Left lung (tissue), 10 donors: ENCODE data around the gene COQ8B. TPM values are rescaled to one million over a fixed set of nuclear protein-coding genes. Genes with fewer than 3 reads are reported as not detected.

ENCODE experiments used
- ATAC-seq: fragments of 200-7000 bp; cut with Tn5 transposase; one replicate; pipeline ENCODE4 v1.9.1; 2020; ENCODE audit warnings: moderate library complexity
- DNase-seq, 4 donors: peaks; one replicate each; pipeline ENCODE4 v3.0.0-alpha.2; 2013 to 2020
- H3K27ac ChIP-seq, 2 donors: fragments of 200-600 bp; sonication (generic) in 1 of 2; one replicate each; pipeline versions ENCODE4 v1.5.0 to v1.8.0; 2020 to 2021
- H3K27me3 ChIP-seq, 2 donors: fragments of 200-600 bp; sonication (generic) in 1 of 2; one replicate each; pipeline versions ENCODE4 v1.5.0 to v1.8.0; 2020 to 2021
- H3K36me3 ChIP-seq, 2 donors: fragments of 200-600 bp; sonication (generic) in 1 of 2; one replicate each; pipeline versions ENCODE4 v1.5.0 to v1.8.0; 2020 to 2021
- H3K4me1 ChIP-seq, 2 donors: fragments of 200-600 bp; one replicate each; pipeline ENCODE4 v1.8.0; 2021
- H3K4me3 ChIP-seq, 2 donors: fragments of 200-600 bp; sonication (generic) in 1 of 2; one replicate each; pipeline versions ENCODE4 v1.5.0 to v1.8.0; 2020 to 2021; ENCODE audit warnings: mild to moderate bottlenecking in 1 of 2
- H3K9me3 ChIP-seq, 2 donors: fragments of 200-600 bp; sonication (generic) in 1 of 2; one replicate each; pipeline versions ENCODE4 v1.5.0 to v1.8.0; 2020 to 2021
- intact Hi-C, 2 donors: fragments of 100-400 bp; cut with DNase I; formaldehyde crosslinking; loops; one replicate each; pipeline versions ENCODE4 v1.11.2 to v1.14.2; 2022
- polyA plus RNA-seq, 6 donors: library from polyadenylated mRNA; unstranded; fragments of 120-200 nt; gene quantifications; one replicate each; pipeline ENCODE4 v1.2.1, GENCODE V29; 2013; ENCODE audit not compliant: insufficient read length in 6 of 6
- total RNA-seq, 2 donors: library from RNA; stranded (reverse); fragmentation: NEBNext Ultra II Directional; extraction: Animal tissue kit (Norgen Biotek cat#: 25700); gene quantifications; one replicate each; pipeline ENCODE4 v1.2.1, GENCODE V29; 2021
- TF ChIP-seq, protein P1 (sequence below), 2 donors: fragments of 200-600 bp; sonication (generic) in 1 of 2; IDR thresholded peaks; one replicate each; pipeline versions ENCODE4 v1.5.0 to v1.8.0; 2021; ENCODE audit warnings: antibody characterized with exemption in 2 of 2
- donor health status: DM: no; HTN: yes; CAD: no.
- donor health status: DM: no; HTN: no; CAD: no.

The COQ8B gene
- total and polyA plus RNA-seq, 8 donors: 29.8 to 48.1 (median 34.1) TPM

DNA sequence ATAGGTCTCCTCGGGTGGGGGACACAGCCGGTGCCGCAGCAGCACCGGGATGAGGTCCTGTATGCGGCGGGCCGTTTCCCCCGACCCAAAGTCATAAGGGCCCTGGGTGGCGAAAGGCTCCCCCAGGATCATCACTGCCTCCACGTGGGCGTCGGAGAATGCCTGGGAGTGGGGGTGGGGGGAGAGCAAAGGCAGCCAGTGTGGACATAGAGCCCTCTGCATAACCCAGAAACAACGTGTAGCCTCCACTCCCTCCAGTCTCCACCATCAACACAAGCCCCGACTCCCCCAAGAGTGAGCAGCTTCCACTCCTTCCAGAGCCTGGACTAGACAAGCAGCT is 24.5 kb downstream of the COQ8B start:
- no peaks in the 10 kb centered on the region for H3K27me3 ChIP-seq
- H3K4me1 ChIP-seq: peaks cover 5 to 22% of the 10 kb centered on the region in 2 donors
- DNase-seq: peak in 1 of 4 donors; percentile 72
- TF ChIP-seq, protein P1, sequence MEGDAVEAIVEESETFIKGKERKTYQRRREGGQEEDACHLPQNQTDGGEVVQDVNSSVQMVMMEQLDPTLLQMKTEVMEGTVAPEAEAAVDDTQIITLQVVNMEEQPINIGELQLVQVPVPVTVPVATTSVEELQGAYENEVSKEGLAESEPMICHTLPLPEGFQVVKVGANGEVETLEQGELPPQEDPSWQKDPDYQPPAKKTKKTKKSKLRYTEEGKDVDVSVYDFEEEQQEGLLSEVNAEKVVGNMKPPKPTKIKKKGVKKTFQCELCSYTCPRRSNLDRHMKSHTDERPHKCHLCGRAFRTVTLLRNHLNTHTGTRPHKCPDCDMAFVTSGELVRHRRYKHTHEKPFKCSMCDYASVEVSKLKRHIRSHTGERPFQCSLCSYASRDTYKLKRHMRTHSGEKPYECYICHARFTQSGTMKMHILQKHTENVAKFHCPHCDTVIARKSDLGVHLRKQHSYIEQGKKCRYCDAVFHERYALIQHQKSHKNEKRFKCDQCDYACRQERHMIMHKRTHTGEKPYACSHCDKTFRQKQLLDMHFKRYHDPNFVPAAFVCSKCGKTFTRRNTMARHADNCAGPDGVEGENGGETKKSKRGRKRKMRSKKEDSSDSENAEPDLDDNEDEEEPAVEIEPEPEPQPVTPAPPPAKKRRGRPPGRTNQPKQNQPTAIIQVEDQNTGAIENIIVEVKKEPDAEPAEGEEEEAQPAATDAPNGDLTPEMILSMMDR (IDR thresholded peaks at IDR 0.05): no peak
- H3K4me3 ChIP-seq: no peak overlapping the region
- H3K36me3 ChIP-seq: peaks cover 0 to 51% of the 10 kb centered on the region in 2 donors
- no peak for ATAC-seq
- no peaks in the 10 kb centered on the region for H3K9me3 ChIP-seq
- no peak overlapping the region for H3K27ac ChIP-seq
- intact Hi-C loops: no loop called here

DNA sequence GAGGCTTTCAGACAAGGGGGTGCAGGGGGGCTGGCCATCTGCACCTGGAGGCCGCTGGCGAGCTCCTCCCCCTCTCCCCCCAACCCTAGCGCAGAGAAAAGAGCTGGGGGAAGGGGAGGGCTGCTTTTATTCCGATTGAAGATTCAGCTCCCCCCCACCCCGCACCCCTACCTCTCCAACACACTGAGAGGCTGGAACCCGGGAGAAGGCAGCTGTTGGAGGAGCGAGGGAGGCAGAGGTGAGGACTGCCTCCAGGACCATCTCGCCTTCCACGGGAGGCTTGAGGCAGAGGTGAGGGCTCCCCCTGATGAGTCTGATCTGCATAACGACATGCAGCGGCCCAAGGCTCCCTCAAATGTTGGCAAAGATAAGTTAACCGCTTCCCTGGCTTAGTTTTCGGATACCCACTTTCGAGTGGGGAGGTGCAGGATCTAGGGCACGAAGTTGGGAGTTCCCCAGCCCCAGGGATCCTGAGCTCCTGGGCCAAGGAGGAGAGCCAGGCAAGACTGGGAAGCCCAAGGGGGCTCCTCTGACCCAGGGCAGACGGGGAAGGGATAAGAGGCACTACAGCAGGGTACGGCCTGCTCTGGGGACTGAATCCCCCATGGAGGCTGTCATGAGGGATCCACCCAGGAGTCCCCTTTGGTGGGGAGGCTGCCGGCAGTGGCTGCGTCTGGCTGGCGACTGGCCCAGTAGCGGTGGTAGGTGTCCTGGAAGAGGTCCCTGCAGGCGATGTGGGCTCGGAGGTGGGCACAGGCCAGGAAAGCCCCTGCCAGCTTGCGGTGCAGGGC is 25.1 kb downstream of the COQ8B start:
- H3K4me1 ChIP-seq: peaks cover 5 to 22% of the 10 kb centered on the region in 2 donors
- H3K27me3 ChIP-seq: no peaks in the 10 kb centered on the region
- TF ChIP-seq, protein P1 (IDR thresholded peaks at IDR 0.05): no peak
- ATAC-seq (no peak), DNase-seq (no peak)
- peak overlapping the region; percentile 80 to 84 for H3K27ac ChIP-seq
- peak overlapping the region; percentile 54 to 58 for H3K4me3 ChIP-seq
- intact Hi-C loops: no loop called here
- H3K36me3 ChIP-seq: peaks cover 0 to 46% of the 10 kb centered on the region in 2 donors
- no peaks in the 10 kb centered on the region for H3K9me3 ChIP-seq

DNA sequence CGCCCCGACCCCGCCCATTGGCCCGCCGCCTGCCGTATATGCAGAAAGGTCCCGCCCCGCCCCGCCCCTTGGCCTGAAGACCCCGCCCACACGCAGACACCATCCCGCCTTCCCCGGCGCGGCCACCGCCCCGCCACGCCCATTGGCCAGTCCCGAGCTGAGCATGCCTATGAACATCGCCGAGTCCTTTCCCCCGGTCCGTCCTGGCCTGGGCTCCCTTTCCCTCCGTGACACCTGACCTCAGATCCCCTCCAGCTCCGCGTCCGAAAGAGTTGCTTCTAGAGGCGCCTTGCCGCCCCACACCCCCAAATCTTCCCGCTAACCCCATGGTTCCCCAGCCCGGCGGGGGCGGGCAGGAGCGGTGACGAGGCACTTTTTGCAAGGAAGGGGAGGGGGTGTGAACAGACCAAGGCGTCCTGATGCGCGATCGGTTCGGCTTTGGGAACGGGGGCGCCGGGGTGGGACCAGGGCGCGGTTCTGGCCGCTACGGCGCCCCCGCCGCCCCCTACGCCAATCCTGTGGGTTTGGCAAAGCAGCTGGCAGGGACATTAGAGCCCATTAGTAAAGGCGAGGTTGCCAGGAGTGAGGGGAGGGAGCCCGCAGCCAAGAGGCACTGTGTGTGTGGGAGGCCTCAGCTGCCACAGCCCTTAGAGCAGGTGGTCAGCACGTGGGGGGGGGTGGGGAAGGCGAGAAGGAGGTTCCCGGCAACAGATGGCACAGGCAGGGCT is 25.8 kb downstream of the COQ8B start:
- H3K4me3 ChIP-seq: peak overlapping the region; percentile 54 to 58
- ATAC-seq (peak; percentile 95), DNase-seq (peak; percentile 85 to 98 (median 94))
- no peaks in the 10 kb centered on the region for H3K27me3 ChIP-seq
- TF ChIP-seq, protein P1 (IDR thresholded peaks at IDR 0.05): no peak
- H3K9me3 ChIP-seq: no peaks in the 10 kb centered on the region
- intact Hi-C loops: no loop called here
- peaks cover 0 to 38% of the 10 kb centered on the region in 2 donors for H3K36me3 ChIP-seq
- H3K27ac ChIP-seq: peak overlapping the region; percentile 80 to 84
- peaks cover 5 to 22% of the 10 kb centered on the region in 2 donors for H3K4me1 ChIP-seq

DNA sequence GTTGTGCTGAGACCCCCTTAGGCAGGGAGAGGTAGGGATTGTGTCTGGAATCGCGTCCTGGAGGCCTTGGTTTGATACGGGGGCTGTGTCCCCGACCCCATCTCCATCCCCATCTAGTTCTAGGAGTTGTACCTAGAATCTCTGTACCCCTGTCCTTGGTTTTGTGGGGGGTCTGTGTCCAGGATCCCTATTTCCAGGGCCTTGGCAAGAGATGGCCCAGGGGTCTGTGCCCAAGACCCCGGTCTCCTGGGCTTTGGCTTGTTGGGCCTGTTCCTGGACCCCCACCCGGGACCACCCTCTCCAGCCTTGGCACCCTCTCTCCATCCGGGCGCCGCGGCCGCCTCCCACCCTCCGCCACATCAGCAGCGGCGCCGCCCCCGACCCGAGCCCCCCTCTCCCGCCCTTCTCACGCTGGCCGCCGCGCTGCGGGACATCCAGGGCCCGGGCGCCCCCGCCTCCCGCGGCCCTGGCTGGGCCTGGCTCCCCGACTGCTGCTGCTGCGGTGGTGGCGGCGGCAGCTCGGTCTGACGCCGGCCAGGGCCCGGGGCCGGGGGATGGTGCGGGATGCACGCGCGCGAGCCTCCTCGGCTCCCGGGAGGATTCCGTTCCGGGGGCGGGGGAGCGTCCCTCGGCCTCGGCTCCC is 26.5 kb downstream of the COQ8B start, which contains the start of gene NUMBL:
TSS of gene NUMBL (minus strand) at position 602 of the 643 bp plus-strand sequence. CDS start at position 434, 168 bp downstream.
- Histone ChIP-seq H3K27me3 (no peaks in the 10 kb centered on the region), H3K27ac (peak within 1 kb of the TSS; percentile 80 to 84), H3K4me1 (peaks cover 5 to 22% of the 10 kb centered on the region in 2 donors), H3K9me3 (no peaks in the 10 kb centered on the region), H3K36me3 (peaks cover 0 to 38% of the 10 kb centered on the region in 2 donors), H3K4me3 (peak within 1 kb of the TSS; percentile 54 to 58)
- intact Hi-C loops: no loop called here
- DNase-seq: no peak
- no peak for ATAC-seq
- TF ChIP-seq, protein P1 (IDR thresholded peaks at IDR 0.05): no peak
